ENCODE measurements around the gene TXNRD2.

- TF ChIP-seq CTCF (IDR thresholded peaks at IDR 0.05 in 2 of 3, conservative IDR thresholded peaks at IDR 0.05 in 1 of 3; ENCODE audit: borderline replicate concordance in 1 of 3, insufficient read depth in 1 of 3, low read depth in 2 of 3, low read length in 2 of 3) (no peak), POLR2A (IDR thresholded peaks at IDR 0.05; ENCODE audit: borderline replicate concordance, extremely low read depth, insufficient read depth, insufficient read length) (no peak)
These were observed 37.1 kb upstream of the TXNRD2 start for GRCh38 chr22:19978748-19979147.

Data from HCT116 (cell line).